Measurements from ENCODE around the gene CNTNAP5. TPM values are rescaled to one million over a fixed set of nuclear protein-coding genes. Genes with fewer than 3 reads are reported as not detected.

CNTNAP5 gene
- total RNA-seq, 1 experiment from 2014 or later = 0.48 TPM

- no peak overlapping the region for H3K23ac ChIP-seq (ENCODE audit: insufficient read length, low read depth, low read length)
- no peak overlapping the region for H4K91ac ChIP-seq (ENCODE audit: insufficient read length, low read depth, low read length)
- H3K27me3 Mint-ChIP-seq (ENCODE audit: low read depth) = no peaks in the 10 kb centered on the region
- H3K27ac Mint-ChIP-seq = no peak overlapping the region
- no peak overlapping the region for H2BK12ac ChIP-seq (ENCODE audit: insufficient read length, low read depth, low read length)
- H2AFZ ChIP-seq (ENCODE audit: low read length) = no peak overlapping the region
- DNase-seq = no peak
- H3K18ac ChIP-seq (ENCODE audit: insufficient read length, low read depth, low read length) = no peak overlapping the region
- H3K36me3 Mint-ChIP-seq (ENCODE audit: insufficient read depth in 1 of 3, low read depth in 3 of 3) = no peaks in the 10 kb centered on the region
- peaks cover 7 to 11% of the 10 kb centered on the region in 2 experiments for H3K4me1 Mint-ChIP-seq
- H2AK5ac ChIP-seq (ENCODE audit: insufficient read length, low read length) = no peak overlapping the region
- no peak overlapping the region for H3K27ac ChIP-seq (ENCODE audit: insufficient read length, low read depth, low read length)
- H3T11ph ChIP-seq (ENCODE audit: low read length) = no peak overlapping the region
- no peaks in the 10 kb centered on the region for H3K9me3 ChIP-seq (ENCODE audit: control insufficient read depth, low read depth, low read length)
- no peak overlapping the region for H2BK20ac ChIP-seq (ENCODE audit: low read depth, low read length, poor library complexity, severe bottlenecking)
- no peak overlapping the region for H3K4ac ChIP-seq (ENCODE audit: low read depth, low read length)
- H3K23me2 ChIP-seq (ENCODE audit: insufficient read length, low read depth, low read length, poor library complexity, severe bottlenecking) = no peaks in the 10 kb centered on the region
- H2BK120ac ChIP-seq (ENCODE audit: low read depth, low read length, poor library complexity, severe bottlenecking) = no peak overlapping the region
- H3K4me1 ChIP-seq (ENCODE audit: insufficient read depth, low read length) = no peaks in the 10 kb centered on the region; the same call in 1 of the 2 replicates
- H4K8ac ChIP-seq (replicated peaks; ENCODE audit: insufficient read length, low read depth, low read length) = no peak overlapping the region
- TF ChIP-seq CTCF (conservative IDR thresholded peaks at IDR 0.05) = no peak
- H3K56ac ChIP-seq (ENCODE audit: insufficient read length, low read depth, low read length) = no peak overlapping the region
- H4K20me1 ChIP-seq (ENCODE audit: control insufficient read depth, insufficient read depth, insufficient read length) = no peaks in the 10 kb centered on the region
- no peak overlapping the region for H2BK15ac ChIP-seq (ENCODE audit: low read depth, low read length)
- H3K4me3 Mint-ChIP-seq = no peak overlapping the region
- H2BK5ac ChIP-seq (ENCODE audit: insufficient read length, low read length) = no peak overlapping the region
- no peaks in the 10 kb centered on the region for H3K27me3 ChIP-seq (ENCODE audit: insufficient read depth, low read length)
- no peak overlapping the region for H3K14ac ChIP-seq (ENCODE audit: insufficient read depth, low read length)
- H3K79me2 ChIP-seq (ENCODE audit: insufficient read depth, low read length) = no peaks in the 10 kb centered on the region
- H3K9ac ChIP-seq (ENCODE audit: extremely low read depth, insufficient read length, low read length) = no peak overlapping the region
- no peaks in the 10 kb centered on the region for H3K79me1 ChIP-seq (ENCODE audit: insufficient read depth, low read depth, low read length, poor library complexity, severe bottlenecking)
- no peaks in the 10 kb centered on the region; a peak in 2 of 5 replicates for H3K9me3 Mint-ChIP-seq
- no CpG with 5 or more reads among the region's 2 CpGs for WGBS (ENCODE audit: extremely low coverage, insufficient read length, low lambda C conversion rate)
- H3K4me2 ChIP-seq (ENCODE audit: insufficient read depth, insufficient read length, low read length) = no peak overlapping the region
- no peak overlapping the region for H4K5ac ChIP-seq (ENCODE audit: insufficient read length, low read depth, low read length)
Observed at GRCh38 chr2:124426122-124426521, 401.0 kb downstream of the CNTNAP5 start.
